Activated naive CD4-positive, alpha-beta T cell treated with anti-CD3 and anti-CD28 coated beads, Interleukin-2, amount 50 U/mL, for 72 hours (primary cell): Measurements from ENCODE around the gene CDKN2B-AS1. TPM values are rescaled to one million over a fixed set of nuclear protein-coding genes. Genes with fewer than 3 reads are reported as not detected.

ENCODE experiments used
- ATAC-seq, 2 donors: fragments of 150-1000 bp; cut with Tn5 transposase; 2 replicates each; pipeline ENCODE4 v1.10.0; 2021; ENCODE audit warnings: mild to moderate bottlenecking in 2 of 2, moderate library complexity in 2 of 2
- DNase-seq, 2 donors: peaks; one replicate each; pipeline ENCODE4 v3.0.0; 2021 to 2022; ENCODE audit warnings: low spot score in 2 of 2
- H3K27ac Mint-ChIP-seq, 2 donors: one replicate each; pipeline ENCODE4 v1.8.0; 2022; ENCODE audit warnings: mild to moderate bottlenecking in 2 of 2, mixed read lengths in 2 of 2
- H3K36me3 Mint-ChIP-seq, 2 donors: one replicate each; pipeline ENCODE4 v1.8.0; 2022; ENCODE audit warnings: mixed read lengths in 2 of 2
- H3K9me3 Mint-ChIP-seq, 2 donors: one replicate each; pipeline ENCODE4 v1.8.0; 2022; ENCODE audit warnings: mixed read lengths in 2 of 2
- total RNA-seq, 2 donors: library from RNA; stranded (reverse); gene quantifications; one replicate each; pipeline ENCODE4 v1.2.3, GENCODE V29; 2022

CDKN2B-AS1 gene
- total RNA-seq, 2 donors from 2014 or later: 0.20 TPM; not detected in 1

DNA sequence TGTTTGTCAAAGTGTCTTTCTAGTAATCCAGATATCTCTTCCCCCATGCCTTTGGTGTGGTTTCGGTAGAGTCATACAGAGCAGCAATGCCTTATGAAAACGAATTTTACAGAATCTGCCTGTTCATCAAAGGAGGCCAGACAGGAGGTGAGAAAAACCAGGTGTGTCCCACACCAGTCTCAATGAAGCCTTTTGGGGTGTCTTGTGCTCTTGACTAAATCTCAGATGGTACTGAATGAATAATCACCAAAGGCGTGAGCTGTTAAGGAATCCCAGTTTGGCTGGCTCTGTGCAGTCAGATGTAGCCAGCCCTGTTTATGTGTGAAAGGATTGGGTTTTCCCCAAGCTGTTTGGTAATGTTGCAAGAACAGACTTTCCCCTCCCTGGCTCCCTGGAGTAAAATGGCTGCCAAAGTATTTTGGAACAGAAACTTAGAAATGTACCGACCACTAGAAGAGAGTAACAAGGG, 85.3 kb downstream of the CDKN2B-AS1 start:
- Mint-ChIP-seq H3K9me3 (no peaks in the 10 kb centered on the region), H3K36me3 (peaks cover 6 to 7% of the 10 kb centered on the region in 2 donors), H3K27ac (peak overlapping the region; percentile 61 to 90)
- DNase-seq: peak; percentile 63 to 66
- peak; percentile 96 to 98 for ATAC-seq

DNA sequence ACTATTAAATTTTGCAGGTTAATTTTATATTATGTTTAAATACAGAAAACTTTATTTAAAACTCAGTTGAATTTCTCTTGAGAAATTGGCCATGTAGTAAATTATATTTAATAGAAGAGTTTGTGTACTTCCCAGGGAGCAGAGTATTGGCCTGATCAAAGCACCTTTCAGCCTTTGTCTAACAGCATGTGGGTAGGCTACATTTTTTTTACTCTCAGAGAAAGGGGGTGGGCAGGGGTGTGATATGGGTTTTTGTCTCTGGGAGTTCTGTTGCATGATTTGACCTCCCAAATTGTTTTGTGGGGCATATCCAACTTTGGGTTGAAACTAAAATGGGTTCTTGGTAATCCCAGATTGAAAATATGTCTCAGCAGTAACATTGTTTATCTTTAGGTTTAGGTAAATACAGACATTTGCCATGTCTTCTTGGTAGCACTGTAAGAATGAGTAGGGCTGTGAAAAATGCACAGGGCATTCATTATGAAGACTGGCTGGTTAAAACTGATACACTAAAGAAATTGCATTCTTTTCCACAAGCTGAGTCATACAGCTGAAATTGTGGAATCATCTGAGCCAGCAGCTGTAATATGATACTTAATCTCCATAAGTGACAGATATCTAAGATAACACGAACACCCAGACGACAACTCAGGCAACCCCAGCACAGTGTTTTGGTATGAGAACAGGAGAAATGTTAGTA, 89.9 kb downstream of the CDKN2B-AS1 start:
- DNase-seq (no peak), ATAC-seq (no peak)
- no peak overlapping the region for H3K27ac Mint-ChIP-seq
- H3K9me3 Mint-ChIP-seq: no peaks in the 10 kb centered on the region
- H3K36me3 Mint-ChIP-seq: peaks cover 0 to 7% of the 10 kb centered on the region in 2 donors

DNA sequence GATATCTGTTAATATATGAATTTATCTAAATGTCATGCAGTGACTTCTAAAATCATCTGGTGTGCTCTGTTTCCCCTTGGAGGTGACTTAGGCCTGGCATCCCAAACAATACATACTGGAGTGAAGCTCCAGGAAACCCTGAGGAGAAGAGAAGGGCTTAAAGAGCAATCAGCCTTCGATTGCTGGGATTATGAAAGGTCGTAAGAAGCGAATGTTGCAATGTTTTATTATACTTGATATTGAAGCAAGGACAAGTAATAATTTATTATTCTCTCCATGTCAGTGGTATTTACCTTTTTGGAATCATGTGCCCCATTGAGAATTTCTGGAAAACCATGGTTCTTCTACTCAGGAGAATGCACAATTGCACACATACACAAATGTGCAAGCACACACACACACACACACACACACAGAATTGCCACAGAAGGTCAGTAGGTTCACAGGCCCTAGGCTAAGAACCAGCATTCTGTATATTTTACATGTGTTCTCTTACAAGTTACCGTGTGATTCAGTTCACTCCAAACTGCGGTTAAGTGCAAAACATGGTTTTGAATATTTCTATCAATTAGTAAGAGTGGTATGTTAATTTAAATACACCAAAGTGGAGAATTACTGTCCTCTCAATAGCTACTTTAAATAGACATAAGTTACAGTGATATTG, 93.6 kb downstream of the CDKN2B-AS1 start:
- peaks cover 16 to 20% of the 10 kb centered on the region in 2 donors for H3K36me3 Mint-ChIP-seq
- no peak for ATAC-seq

DNA sequence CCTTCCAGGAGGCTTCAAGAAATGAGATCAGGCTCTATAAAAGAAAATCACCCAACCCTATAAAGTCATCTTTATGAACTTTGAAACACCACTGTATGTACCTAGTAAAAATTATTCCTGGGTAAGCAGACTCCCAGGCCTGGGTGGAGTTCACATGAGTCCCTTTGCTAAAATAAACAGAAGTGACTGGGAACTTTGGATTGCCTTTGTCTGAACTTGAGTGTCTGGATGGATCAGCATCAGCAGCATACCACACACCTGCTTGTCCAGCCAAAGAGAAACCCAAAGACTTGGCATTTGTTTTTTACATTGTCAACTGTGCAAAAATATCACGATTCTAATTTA, 94.1 kb downstream of the CDKN2B-AS1 start:
- ATAC-seq (no peak), DNase-seq (no peak)
- no peak overlapping the region for H3K27ac Mint-ChIP-seq
- H3K36me3 Mint-ChIP-seq: peaks cover 16% of the 10 kb centered on the region in 2 donors
- H3K9me3 Mint-ChIP-seq: peaks cover 4 to 5% of the 10 kb centered on the region in 2 donors

More for the DNA sequence above, 93.6 kb downstream of the CDKN2B-AS1 start:
- no peak for DNase-seq
- Mint-ChIP-seq H3K9me3 (peaks cover 4 to 5% of the 10 kb centered on the region in 2 donors), H3K27ac (no peak overlapping the region)

DNA sequence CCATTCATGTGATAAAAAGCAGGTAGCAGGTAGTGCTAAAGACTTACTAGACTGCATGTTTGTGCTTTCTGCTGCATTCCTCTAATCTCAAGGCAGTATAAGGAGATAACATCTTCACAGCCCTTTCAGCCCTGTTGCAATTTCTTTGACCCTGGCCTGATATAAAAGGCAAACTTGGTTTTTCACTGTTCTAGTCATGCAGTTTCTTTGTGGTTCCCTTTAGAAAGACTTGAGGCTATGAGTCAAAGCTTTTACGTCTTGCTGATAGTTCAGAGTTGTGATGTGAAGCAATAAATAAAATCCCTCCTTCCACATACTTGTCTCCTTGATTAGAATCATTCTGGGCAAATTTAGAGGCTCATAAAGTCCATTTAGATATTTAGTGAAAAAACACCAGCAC, 103.1 kb downstream of the CDKN2B-AS1 start:
- Mint-ChIP-seq H3K9me3 (peaks cover 2 to 3% of the 10 kb centered on the region in 2 donors), H3K27ac (no peak overlapping the region), H3K36me3 (peaks cover 12% of the 10 kb centered on the region in 2 donors)
- ATAC-seq (peak; percentile 75 to 82), DNase-seq (no peak)

DNA sequence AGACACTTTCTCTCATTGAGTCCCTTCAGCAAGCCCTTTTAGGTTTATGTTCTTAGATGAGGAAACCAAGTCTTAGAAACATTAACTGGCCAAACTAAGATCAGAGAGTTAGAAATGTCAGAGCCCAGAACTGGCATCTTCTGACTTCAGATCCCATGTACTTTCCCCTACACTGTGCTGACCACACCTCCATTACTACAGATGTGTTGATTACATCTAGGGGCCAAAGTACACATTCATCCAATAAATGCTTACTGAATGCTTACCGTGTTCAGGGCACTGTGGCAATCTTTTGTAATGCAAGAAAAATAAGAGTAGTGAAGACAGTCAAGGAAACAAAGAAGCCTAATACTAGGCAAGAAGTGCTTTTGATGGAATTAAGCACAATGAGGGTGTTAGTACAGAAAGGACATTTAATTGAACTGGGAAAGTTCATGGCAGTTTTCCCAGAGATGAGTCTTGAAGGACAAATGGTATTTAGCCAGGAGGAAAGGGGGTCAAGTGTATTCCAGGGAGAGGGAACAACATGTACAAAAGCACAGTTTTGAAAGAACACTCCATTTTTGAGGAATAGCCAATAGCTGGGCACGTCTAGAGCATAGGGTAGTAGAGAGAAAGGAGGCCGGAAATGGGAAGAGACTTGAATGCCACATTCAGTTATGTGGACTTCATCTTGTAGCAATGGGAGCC, 104.2 kb downstream of the CDKN2B-AS1 start:
- no peak overlapping the region for H3K27ac Mint-ChIP-seq
- no peak for ATAC-seq
- DNase-seq: no peak
- no peaks in the 10 kb centered on the region for H3K9me3 Mint-ChIP-seq
- peaks cover 8 to 10% of the 10 kb centered on the region in 2 donors for H3K36me3 Mint-ChIP-seq

DNA sequence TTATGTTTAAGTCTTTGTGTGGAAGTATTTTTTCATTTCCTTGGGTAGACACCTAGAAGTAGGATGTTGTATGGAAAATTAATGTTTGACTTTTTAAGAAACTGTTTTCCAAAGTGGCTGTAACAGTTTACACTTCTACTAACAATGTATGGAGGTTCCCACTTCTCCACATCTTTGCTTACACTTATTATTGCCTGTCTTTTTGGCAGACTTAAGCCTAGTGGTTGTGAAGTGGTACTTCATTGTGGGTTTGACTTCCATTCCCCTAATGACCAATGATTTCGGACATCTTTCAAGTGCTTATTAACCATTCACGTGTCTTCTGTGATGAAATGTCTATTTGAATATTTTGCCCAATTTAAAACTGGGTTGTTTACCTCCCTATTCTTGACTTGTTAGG, 106.0 kb downstream of the CDKN2B-AS1 start:
- Mint-ChIP-seq H3K9me3 (no peaks in the 10 kb centered on the region), H3K36me3 (peaks cover 0 to 4% of the 10 kb centered on the region in 2 donors), H3K27ac (no peak overlapping the region)
- ATAC-seq (no peak), DNase-seq (no peak)

DNA sequence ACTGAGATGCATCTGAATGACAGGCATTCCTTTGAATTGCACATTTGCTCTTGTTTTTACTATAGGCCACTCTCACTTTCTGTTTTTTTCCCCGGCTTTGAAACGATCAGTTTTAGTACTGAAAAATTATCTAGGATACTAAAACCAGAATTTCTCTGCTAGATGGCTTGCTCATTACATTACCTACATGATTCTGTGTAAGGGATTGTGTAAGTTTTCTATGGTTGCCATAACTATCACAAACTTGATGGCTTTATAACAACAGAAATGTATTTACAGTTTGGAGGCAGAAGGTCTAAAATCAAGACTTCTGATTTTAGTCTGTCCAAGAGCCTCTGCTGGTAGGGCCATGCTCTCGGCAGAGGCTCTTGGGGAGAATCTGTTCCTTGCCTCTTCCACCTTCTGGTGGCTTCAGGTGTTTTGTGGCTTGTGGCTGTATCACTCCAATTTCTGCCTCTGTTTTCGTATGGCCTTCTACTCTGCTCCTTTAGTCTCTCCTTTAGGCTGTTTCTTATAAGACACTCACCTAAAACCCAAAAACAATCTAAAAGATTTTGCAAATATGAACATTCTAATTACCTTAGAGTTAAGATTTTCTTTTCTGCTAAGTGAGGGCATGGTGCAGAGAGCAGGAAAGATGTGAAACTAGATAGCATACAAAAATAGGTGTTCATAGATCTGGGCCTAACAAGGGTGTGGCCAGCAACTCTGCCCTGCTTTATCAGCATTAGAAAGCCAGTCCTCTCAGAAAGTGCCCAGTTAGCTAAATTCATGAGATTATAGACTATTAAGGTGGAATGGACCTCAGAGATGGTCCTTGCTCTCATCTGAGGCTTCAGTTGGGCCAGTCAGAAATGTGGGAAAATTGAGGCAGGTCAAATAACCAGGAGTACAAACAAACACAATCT, 107.8 kb downstream of the CDKN2B-AS1 start:
- Mint-ChIP-seq H3K9me3 (no peaks in the 10 kb centered on the region), H3K27ac (no peak overlapping the region), H3K36me3 (no peaks in the 10 kb centered on the region)
- ATAC-seq (peak; percentile 7 to 50), DNase-seq (no peak)

DNA sequence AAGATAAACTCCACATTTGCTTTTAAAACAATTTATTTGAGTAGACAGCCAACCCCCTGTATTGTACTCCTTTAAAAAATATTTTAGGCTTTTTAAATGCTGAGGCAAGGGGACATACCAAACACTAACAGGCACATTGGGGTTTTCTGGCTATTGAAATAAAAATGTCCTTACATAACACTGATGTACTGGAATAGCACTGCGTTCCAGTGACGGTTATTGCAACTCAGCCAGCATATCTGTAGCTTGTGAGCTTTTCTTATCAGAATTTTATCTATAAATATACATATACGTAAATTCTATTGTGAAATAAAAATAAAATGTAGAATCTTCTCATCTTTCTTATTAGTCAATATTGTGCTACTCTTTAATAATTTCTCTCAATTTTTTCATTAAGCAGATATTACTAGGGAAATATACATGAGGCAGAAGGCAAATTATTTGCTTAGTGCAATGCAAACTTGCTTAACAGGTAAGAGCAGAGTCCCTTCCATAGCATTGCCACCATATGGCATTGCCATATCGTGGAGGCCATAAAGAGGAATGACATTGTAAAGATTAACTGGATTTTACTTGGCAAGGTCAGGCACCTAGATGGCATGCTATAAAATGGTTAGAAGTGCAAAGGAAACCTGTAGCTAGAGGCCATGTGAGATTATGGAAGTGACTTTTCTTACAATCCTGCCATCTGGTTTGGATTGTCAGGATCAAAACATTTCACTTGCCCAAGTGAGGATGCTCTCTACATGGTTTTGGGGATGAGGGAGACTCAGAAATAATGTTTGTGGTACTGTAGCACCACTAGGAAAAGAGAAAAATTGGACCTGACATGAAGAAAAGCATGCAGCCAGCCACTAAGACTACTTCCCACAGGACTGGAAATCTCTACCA, 109.3 kb downstream of the CDKN2B-AS1 start:
- no peak for DNase-seq
- Mint-ChIP-seq H3K27ac (no peak overlapping the region), H3K36me3 (no peaks in the 10 kb centered on the region), H3K9me3 (no peaks in the 10 kb centered on the region)
- ATAC-seq: no peak

DNA sequence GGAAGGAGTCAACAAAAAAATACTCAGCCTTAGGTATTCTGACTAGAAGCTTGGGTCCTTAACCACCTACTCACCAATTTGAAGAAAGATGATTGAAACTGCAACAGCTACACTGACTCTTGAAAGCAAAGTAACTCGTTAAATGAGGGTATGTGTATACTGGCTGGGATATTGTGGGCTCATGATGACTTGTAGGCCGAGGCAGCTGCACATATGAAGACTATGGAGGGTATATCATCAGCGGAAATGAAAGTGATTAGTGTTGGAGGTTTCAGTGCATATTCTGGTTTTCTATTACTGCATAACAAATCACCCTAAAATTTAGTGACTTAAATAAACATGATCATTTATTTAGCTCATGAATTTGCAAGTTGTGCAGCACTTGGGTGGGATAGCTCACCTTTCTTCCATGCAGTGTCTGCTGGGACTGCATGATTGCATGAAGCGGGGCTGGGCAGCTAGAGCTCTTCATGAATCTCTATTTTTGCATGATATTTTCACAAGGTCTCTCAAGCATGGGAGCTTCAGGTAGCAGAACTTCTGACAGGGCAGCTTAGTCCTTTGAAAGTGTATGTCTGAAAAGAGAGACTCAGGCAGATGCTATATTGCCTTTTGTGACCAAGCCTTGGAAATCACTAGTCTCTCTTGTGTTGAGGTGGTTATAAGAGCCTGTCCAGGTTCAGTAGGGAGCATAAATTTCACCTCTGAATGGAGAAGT, 110.6 kb downstream of the CDKN2B-AS1 start:
- ATAC-seq (peak; percentile 79 to 97), DNase-seq (no peak)
- Mint-ChIP-seq H3K36me3 (no peaks in the 10 kb centered on the region), H3K27ac (no peak overlapping the region), H3K9me3 (no peaks in the 10 kb centered on the region)

DNA sequence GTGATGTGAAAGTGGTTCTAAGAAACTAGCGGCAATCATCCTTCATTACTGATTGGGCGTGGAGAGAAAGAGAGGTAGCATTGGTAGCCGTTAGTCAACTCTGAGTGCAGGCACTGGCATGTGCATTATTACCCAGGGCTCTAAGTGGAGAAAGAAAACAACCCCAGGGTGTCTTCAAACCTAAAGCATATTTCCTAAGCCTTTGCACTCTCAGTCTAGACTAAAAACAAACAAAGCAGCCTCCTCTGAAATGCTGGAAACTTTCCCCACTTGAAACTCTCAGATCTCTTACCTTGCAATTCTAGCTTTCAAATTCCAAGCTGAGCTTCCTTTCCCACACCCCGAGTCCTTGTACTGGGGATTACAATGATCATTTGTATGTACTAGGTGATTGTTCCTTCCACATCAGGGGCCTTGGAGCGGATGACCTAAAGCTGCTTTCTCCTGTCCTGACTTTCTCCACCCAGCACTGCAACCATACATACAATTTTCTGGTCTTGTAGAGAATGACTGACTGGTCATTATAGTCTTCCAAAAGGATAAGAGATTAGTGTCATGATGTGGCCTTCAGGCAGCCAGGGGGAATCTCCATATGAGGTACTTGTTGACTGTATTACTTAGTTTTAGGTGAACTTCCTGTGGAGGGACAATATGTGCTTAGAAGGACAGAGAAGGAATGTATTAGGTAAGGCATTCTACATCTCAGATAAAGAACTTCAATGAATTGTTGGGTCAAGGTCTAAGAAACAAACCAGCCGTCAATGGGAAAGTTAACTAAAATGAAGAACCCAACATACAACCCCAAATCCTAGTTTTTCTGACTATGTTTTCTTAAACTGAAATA, 112.8 kb downstream of the CDKN2B-AS1 start:
- H3K27ac Mint-ChIP-seq: no peak overlapping the region
- DNase-seq: no peak
- H3K9me3 Mint-ChIP-seq: no peaks in the 10 kb centered on the region
- no peak for ATAC-seq
- H3K36me3 Mint-ChIP-seq: no peaks in the 10 kb centered on the region

DNA sequence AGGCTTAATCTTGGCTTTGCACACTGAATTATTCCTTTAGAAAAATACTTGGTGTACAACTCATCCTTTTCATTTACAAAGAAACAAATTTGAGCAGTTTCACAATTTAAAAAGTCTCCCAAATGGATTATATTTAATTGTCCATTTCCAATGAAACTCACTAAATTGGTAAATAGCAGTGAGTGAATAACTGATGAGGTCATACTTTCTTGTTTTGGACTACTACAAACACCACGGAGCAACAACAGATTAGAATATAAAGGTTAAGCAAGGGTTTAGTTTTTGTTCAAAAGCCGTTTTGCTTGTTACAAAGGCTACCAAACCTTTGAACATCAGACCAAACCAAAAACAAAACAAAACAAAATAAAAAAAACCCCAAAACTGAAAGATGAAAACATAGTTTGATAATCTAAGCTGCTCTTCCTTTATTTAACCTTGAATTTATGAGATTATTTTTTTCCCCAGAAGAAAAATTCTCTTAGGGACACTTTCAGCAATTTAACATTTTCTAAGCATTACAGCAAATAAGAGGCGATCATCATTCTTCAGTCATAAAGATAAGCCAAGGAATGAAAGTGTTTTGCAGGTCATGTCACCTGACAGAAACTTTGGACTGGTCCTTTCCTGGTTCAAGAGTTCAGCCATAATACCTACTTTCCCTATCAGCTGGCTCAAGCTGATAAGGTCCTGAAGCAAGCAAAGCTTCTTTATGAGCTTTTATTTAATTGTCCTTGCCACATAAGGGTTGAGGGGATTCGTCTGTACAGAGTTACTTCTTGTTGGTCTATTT, 114.2 kb downstream of the CDKN2B-AS1 start:
- Mint-ChIP-seq H3K27ac (no peak overlapping the region), H3K9me3 (no peaks in the 10 kb centered on the region), H3K36me3 (no peaks in the 10 kb centered on the region)
- DNase-seq (no peak), ATAC-seq (no peak)

DNA sequence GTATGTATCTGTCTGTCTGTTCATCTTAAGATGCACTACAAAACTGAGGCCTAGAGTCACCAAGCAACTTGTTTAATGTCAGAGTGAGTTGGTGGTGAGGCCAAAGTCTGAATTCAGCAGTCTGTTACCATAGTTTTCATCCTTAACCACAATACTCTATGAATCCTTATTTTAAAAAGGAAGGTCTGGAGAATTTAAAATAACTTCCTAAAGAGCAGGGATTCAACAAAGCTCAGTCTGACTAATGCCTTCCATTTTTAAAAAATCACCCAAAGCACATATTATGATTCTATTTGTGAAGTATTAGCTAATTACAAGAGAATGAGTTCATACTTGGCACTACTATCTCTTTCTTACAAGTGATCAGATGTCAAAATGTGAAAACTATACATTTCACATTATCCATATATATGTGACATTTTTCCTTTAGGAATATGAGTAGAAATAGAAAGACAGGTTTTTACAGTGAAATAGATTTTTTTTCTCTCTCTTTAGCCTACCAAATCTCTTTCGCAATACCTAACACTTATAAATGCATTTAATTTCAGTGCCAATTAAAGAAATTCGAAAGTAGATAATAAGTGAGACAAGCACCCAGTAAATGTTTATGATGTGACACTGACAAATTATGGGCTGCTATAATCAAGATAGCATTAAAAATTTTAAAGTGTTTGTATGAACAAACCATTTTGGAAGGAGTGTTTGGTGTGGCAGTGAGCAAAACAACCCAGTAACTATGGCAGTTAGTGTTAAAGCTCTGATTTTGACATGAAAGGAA, 116.8 kb downstream of the CDKN2B-AS1 start:
- no peak overlapping the region for H3K27ac Mint-ChIP-seq
- H3K36me3 Mint-ChIP-seq: no peaks in the 10 kb centered on the region
- no peak for ATAC-seq
- DNase-seq: no peak
- H3K9me3 Mint-ChIP-seq: no peaks in the 10 kb centered on the region
